H1 (cell line): ENCODE data around the gene ZNF644. TPM values are rescaled to one million over a fixed set of nuclear protein-coding genes. Genes with fewer than 3 reads are reported as not detected.

Experiments used
- CTCF ChIA-PET: fragments of 300-600 bp; sonication (Branson Sonifier 250); formaldehyde crosslinking; loops from one replicate; lab custom pipeline; 2021; ENCODE audit not compliant: partially characterized antibody; lab: Charles Lee
- POLR2A ChIA-PET: fragments of 300-600 bp; sonication (Branson Sonifier 250); formaldehyde crosslinking; loops from one replicate; lab custom pipeline; 2021; ENCODE audit warnings: inconsistent platforms; ENCODE audit not compliant: partially characterized antibody; lab: Charles Lee
- DNase-seq, 2 experiments: peaks; one replicate each; pipeline versions ENCODE4 v3.0.0 to v3.0.0-alpha.2; 2010 to 2022; ENCODE audit warnings: low spot score in 2 of 2, low read depth in 1 of 2, mixed read lengths in 1 of 2
- FAIRE-seq: peaks from 2 replicates; lab custom pipeline; 2011; peaks lifted over from hg19 to GRCh38; lab: Jason Lieb, UNC
- H2AFZ ChIP-seq: 2 replicates; pipeline ENCODE4 v1.8.1; 2012; ENCODE audit warnings: low read length, inconsistent platforms
- H2AK5ac ChIP-seq: 2 replicates; pipeline ENCODE4 v1.6.1; 2013; ENCODE audit warnings: low read depth, low read length
- H2BK120ac ChIP-seq: replicated peaks from 2 replicates; pipeline ENCODE3; 2013; ENCODE audit warnings: low read depth, low read length, inconsistent platforms
- H2BK12ac ChIP-seq: 2 replicates; pipeline ENCODE4 v1.6.1; 2013; ENCODE audit warnings: low read depth, low read length
- H2BK15ac ChIP-seq: 2 replicates; pipeline ENCODE4 v1.6.1; 2013; ENCODE audit warnings: low read length
- H2BK20ac ChIP-seq: 2 replicates; pipeline ENCODE4 v1.6.1; 2013; ENCODE audit warnings: low read length
- H2BK5ac ChIP-seq: 2 replicates; pipeline ENCODE4 v1.6.1; 2013; ENCODE audit warnings: low read depth, low read length
- H3K14ac ChIP-seq: 2 replicates; pipeline ENCODE4 v1.6.1; 2013; ENCODE audit warnings: inconsistent platforms; ENCODE audit not compliant: insufficient read length
- H3K18ac ChIP-seq: 2 replicates; pipeline ENCODE4 v1.6.1; 2013; ENCODE audit warnings: low read length; ENCODE audit errors: extremely low read depth
- H3K23ac ChIP-seq: 2 replicates; pipeline ENCODE4 v1.6.1; 2013; ENCODE audit warnings: inconsistent platforms; ENCODE audit not compliant: insufficient read length
- H3K23me2 ChIP-seq: 2 replicates; pipeline ENCODE4 v1.6.1; 2013; ENCODE audit warnings: low read depth, low read length
- H3K27ac ChIP-seq: 2 replicates; pipeline ENCODE4 v1.6.1; 2011; ENCODE audit warnings: low read depth, low read length, inconsistent platforms
- H3K27me3 ChIP-seq, 4 experiments: replicated peaks in 1 of 4; 1 replicate in 1 of 4; 2 replicates in 3 of 4; pipeline versions ENCODE4 v1.6.1 to v1.8.1; 2011 to 2013; ENCODE audit warnings: low read length in 3 of 4, mild to moderate bottlenecking in 3 of 4, inconsistent platforms in 2 of 4, mixed read lengths in 2 of 4, moderate library complexity in 1 of 4; ENCODE audit not compliant: control insufficient read depth in 3 of 4, insufficient read depth in 3 of 4; ENCODE audit errors: extremely low read depth in 1 of 4
- H3K36me3 ChIP-seq, 4 experiments: 2 replicates each; pipeline versions ENCODE4 v1.6.1 to v1.8.1; 2011 to 2013; ENCODE audit warnings: mild to moderate bottlenecking in 4 of 4, low read length in 3 of 4, moderate library complexity in 2 of 4, control low read depth in 1 of 4, inconsistent platforms in 1 of 4; ENCODE audit not compliant: insufficient read depth in 4 of 4, control insufficient read depth in 2 of 4
- H3K4ac ChIP-seq: replicated peaks from 2 replicates; pipeline ENCODE3; 2013; ENCODE audit warnings: low read length, low read depth, mixed read lengths, inconsistent platforms; ENCODE audit not compliant: insufficient read length
- H3K4me1 ChIP-seq, 4 experiments: replicated peaks in 1 of 4; 1 replicate in 1 of 4; 2 replicates in 3 of 4; pipeline versions ENCODE4 v1.6.1 to v1.8.1; 2011 to 2013; ENCODE audit warnings: low read length in 3 of 4, inconsistent platforms in 2 of 4, mixed read lengths in 1 of 4; ENCODE audit not compliant: insufficient read depth in 4 of 4, control insufficient read depth in 3 of 4
- H3K4me2 ChIP-seq, 2 experiments: 2 replicates each; pipeline versions ENCODE4 v1.6.1 to v1.8.1; 2011 to 2013; ENCODE audit warnings: low read depth in 2 of 2, low read length in 2 of 2, control low read depth in 1 of 2, inconsistent platforms in 1 of 2, mild to moderate bottlenecking in 1 of 2; ENCODE audit not compliant: insufficient read depth in 1 of 2
- H3K4me3 ChIP-seq, 4 experiments: fragments of 200-600, 300-600 bp in 1 of 4; sonication (generic), shearing (Covaris generic), sonication (Bioruptor Twin) in 1 of 4; 2 replicates each; pipeline versions ENCODE4 v1.5.1 to v1.8.1; 2011 to 2016; ENCODE audit warnings: low read length in 4 of 4, low read depth in 3 of 4, control low read depth in 2 of 4, inconsistent platforms in 2 of 4, mild to moderate bottlenecking in 2 of 4, mixed read lengths in 1 of 4, moderate library complexity in 1 of 4; ENCODE audit not compliant: insufficient read depth in 2 of 4; ENCODE audit errors: extremely low read depth in 1 of 4
- H3K56ac ChIP-seq: replicated peaks from 2 replicates; pipeline ENCODE3; 2013; ENCODE audit warnings: low read depth, mild to moderate bottlenecking, mixed read lengths, low read length, inconsistent platforms; ENCODE audit not compliant: insufficient read length
- H3K79me1 ChIP-seq: 2 replicates; pipeline ENCODE4 v1.6.1; 2013; ENCODE audit warnings: low read depth, low read length, control low read depth
- H3K79me2 ChIP-seq, 2 experiments: 2 replicates each; pipeline versions ENCODE4 v1.6.1 to v1.8.1; 2012 to 2013; ENCODE audit warnings: low read length in 2 of 2, mild to moderate bottlenecking in 2 of 2, inconsistent platforms in 1 of 2; ENCODE audit not compliant: insufficient read depth in 2 of 2, control insufficient read depth in 1 of 2
- H3K9ac ChIP-seq, 4 experiments: replicated peaks in 1 of 4; 1 replicate in 1 of 4; 2 replicates in 3 of 4; pipeline versions ENCODE4 v1.6.1 to v1.8.1; 2011 to 2013; ENCODE audit warnings: low read depth in 3 of 4, low read length in 3 of 4, control low read depth in 2 of 4, mild to moderate bottlenecking in 2 of 4, moderate library complexity in 2 of 4, inconsistent platforms in 1 of 4; ENCODE audit errors: extremely low read depth in 1 of 4
- H3K9me3 ChIP-seq, 2 experiments: 2 replicates each; pipeline versions ENCODE4 v1.6.1 to v1.8.1; 2012 to 2013; ENCODE audit warnings: mild to moderate bottlenecking in 2 of 2, moderate library complexity in 2 of 2, control low read depth in 1 of 2, inconsistent platforms in 1 of 2, low read depth in 1 of 2, low read length in 1 of 2, mixed read lengths in 1 of 2; ENCODE audit not compliant: insufficient read depth in 2 of 2
- H4K20me1 ChIP-seq, 2 experiments: replicated peaks in 1 of 2; 2 replicates each; pipeline versions ENCODE3 to v1.8.1; 2011 to 2013; ENCODE audit warnings: inconsistent platforms in 2 of 2, low read length in 2 of 2, mild to moderate bottlenecking in 1 of 2; ENCODE audit not compliant: insufficient read depth in 2 of 2, control insufficient read depth in 1 of 2
- H4K5ac ChIP-seq: 2 replicates; pipeline ENCODE4 v1.6.1; 2013; ENCODE audit warnings: low read length, low read depth, mixed read lengths, inconsistent platforms; ENCODE audit not compliant: insufficient read length
- H4K8ac ChIP-seq: 2 replicates; pipeline ENCODE4 v1.8.0; 2013; ENCODE audit warnings: mild to moderate bottlenecking, moderate library complexity, low read length, inconsistent platforms; ENCODE audit not compliant: insufficient read depth; ENCODE audit errors: extremely low read depth
- H4K91ac ChIP-seq: replicated peaks from 2 replicates; pipeline ENCODE3; 2013; ENCODE audit warnings: low read length, mixed read lengths, inconsistent platforms; ENCODE audit not compliant: insufficient read length
- FOSL1 ChIP-seq: IDR thresholded peaks from 2 replicates; pipeline ENCODE4 v1.6.1; 2011; ENCODE audit warnings: mild to moderate bottlenecking, low read depth, low read length, moderate library complexity; ENCODE audit not compliant: insufficient read depth
- HDAC6 ChIP-seq: IDR thresholded peaks from one replicate; pipeline ENCODE4 v1.7.1; 2012; ENCODE audit warnings: low read depth, mild to moderate bottlenecking, inconsistent platforms, low read length, moderate library complexity
- WGBS, 2 experiments: shearing (Covaris generic) in 1 of 2; methylation state at CpG; one replicate each; pipeline versions ENCODE4 v1.1.6 to v1.1.7; 2013 to 2015; ENCODE audit warnings: low lambda C conversion rate in 2 of 2, mixed read lengths in 2 of 2, inconsistent platforms in 1 of 2, low coverage in 1 of 2, missing lambda C conversion rate in 1 of 2; ENCODE audit not compliant: insufficient replicate concordance in 2 of 2, insufficient coverage in 1 of 2, insufficient read length in 1 of 2; ENCODE audit errors: extremely low coverage in 1 of 2, missing lambda C conversion rate in 1 of 2; 5-methylcytosine and 5-hydroxymethylcytosine counted together
- polyA plus RNA-seq, 7 experiments: library from polyadenylated mRNA; depleted of rRNA in 3 of 7; stranded (reverse) in 5 of 7; unstranded in 2 of 7; fragments of >200 nt in 5 of 7; fragments of 200-250 nt in 2 of 7; gene quantifications; 1 replicate in 5 of 7; 2 replicates in 1 of 7; 4 replicates in 1 of 7; pipeline versions ENCODE4 v1.2.1 to v1.2.3, GENCODE V29; 2011 to 2013; ENCODE audit warnings: missing spikeins in 2 of 7, mixed read lengths in 2 of 7
- total RNA-seq: library from RNA; stranded (reverse); fragmentation: NEBNext Ultra II Directional; extraction: Animal tissue kit (Norgen Biotek cat#: 25700); gene quantifications from 2 replicates; pipeline ENCODE4 v1.2.1, GENCODE V29; 2021

ZNF644 gene
- total and polyA plus RNA-seq, 2 of the 8 experiments (the other 6 are each of a cell fraction or from before 2014, with no cell fraction given), result 14.5 to 93.5 TPM

GRCh38 chr1:91070298-91070697, 48.5 kb upstream of the ZNF644 start:
- no peaks in the 10 kb centered on the region for H3K27me3 ChIP-seq
- ChIA-PET CTCF (interaction anchor here (0.6 to 1.6 kb wide), 5 partner anchors 12 to 339 kb away, joined by 3 to 5 read pairs (median 3); no protein-coding TSS in a partner anchor), POLR2A (interaction anchor here (0.7 to 1.5 kb wide), 2 partner anchors 11 to 95 kb away, joined by 3 read pairs; no protein-coding TSS in a partner anchor)
- H4K5ac ChIP-seq, result no peak overlapping the region
- no peak overlapping the region for H3K4ac ChIP-seq
- no peaks in the 10 kb centered on the region for H3K36me3 ChIP-seq
- H4K8ac ChIP-seq, result no peak overlapping the region
- no peak overlapping the region; the same call in 1 of the 2 replicates for H2AFZ ChIP-seq
- no peak overlapping the region; the same call in 1 of the 2 replicates for H2BK5ac ChIP-seq
- no peak for FAIRE-seq
- H3K23ac ChIP-seq, result no peak overlapping the region
- H2BK15ac ChIP-seq, result no peak overlapping the region
- WGBS, 2 experiments, result 77% methylated on average over 3 of the region's 3 CpGs; no CpG with 5 or more reads in 1 of the 2 experiments
- H3K14ac ChIP-seq, result no peak overlapping the region
- H3K79me2 ChIP-seq, result no peaks in the 10 kb centered on the region
- TF ChIP-seq FOSL1, result no peak
- no peak for TF ChIP-seq HDAC6
- TF ChIP-seq, all 59 proteins: peak for 0
- no peak overlapping the region for H3K18ac ChIP-seq
- 0 out of 7 replicates have a peak overlapping the region, but pooled peaks of 1 of the 4 experiments have one; percentile 12 for H3K9ac ChIP-seq
- DNase-seq, result no peak
- H4K20me1 ChIP-seq, result no peaks in the 10 kb centered on the region
- H3K4me1 ChIP-seq, result peaks cover 0 to 10% (median 2%) of the 10 kb centered on the region in 4 experiments; a peak in 3 of 7 replicates
- no peak overlapping the region for H3K56ac ChIP-seq
- no peak overlapping the region for H2BK120ac ChIP-seq
- no peaks in the 10 kb centered on the region; the same call in 1 of the 2 replicates for H3K23me2 ChIP-seq
- H2AK5ac ChIP-seq, result no peak overlapping the region
- H3K4me3 ChIP-seq, result no peak overlapping the region
- no peaks in the 10 kb centered on the region for H3K9me3 ChIP-seq
- H4K91ac ChIP-seq, result no peak overlapping the region
- H2BK20ac ChIP-seq, result no peak overlapping the region
- H3K79me1 ChIP-seq, result no peaks in the 10 kb centered on the region
- no peak overlapping the region for H3K4me2 ChIP-seq
- no peak overlapping the region for H3K27ac ChIP-seq
- H2BK12ac ChIP-seq, result no peak overlapping the region
